ENCODE results near the gene CD79A.

CD79A gene

DNA sequence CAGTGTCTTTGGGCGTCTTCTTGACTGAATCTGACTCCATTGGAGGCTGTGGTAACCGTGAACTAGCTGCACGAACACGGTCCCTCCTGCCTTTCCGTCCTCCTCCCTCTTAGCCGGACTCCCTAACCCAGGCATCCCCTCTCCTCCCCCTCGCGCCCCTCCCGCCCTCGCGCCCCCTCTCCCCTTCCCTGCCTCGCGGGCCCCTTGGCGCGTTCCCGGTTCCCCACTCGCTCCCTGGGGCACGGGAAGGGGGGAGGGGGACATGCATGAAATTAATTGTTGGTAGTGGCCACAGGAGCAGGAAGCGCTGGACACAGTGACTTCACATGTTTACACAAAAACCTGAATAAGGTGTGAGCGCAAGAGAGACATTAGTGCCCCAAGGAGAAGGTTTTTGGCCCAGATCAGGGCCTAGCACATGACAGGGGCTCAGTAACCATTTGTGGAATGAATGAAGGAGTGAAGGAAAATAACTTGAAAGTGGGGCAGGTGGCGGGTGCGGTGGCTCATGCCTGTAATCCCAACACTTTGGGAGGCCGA lies 32.0 kb upstream of the CD79A start:
- H3K4me3 ChIP-seq (ENCODE audit: low read depth, low read length): no peak overlapping the region
- TF ChIP-seq, protein P1, sequence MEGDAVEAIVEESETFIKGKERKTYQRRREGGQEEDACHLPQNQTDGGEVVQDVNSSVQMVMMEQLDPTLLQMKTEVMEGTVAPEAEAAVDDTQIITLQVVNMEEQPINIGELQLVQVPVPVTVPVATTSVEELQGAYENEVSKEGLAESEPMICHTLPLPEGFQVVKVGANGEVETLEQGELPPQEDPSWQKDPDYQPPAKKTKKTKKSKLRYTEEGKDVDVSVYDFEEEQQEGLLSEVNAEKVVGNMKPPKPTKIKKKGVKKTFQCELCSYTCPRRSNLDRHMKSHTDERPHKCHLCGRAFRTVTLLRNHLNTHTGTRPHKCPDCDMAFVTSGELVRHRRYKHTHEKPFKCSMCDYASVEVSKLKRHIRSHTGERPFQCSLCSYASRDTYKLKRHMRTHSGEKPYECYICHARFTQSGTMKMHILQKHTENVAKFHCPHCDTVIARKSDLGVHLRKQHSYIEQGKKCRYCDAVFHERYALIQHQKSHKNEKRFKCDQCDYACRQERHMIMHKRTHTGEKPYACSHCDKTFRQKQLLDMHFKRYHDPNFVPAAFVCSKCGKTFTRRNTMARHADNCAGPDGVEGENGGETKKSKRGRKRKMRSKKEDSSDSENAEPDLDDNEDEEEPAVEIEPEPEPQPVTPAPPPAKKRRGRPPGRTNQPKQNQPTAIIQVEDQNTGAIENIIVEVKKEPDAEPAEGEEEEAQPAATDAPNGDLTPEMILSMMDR (conservative IDR thresholded peaks at IDR 0.05; ENCODE audit: low read depth, low read length): no peak
- no peak for DNase-seq (ENCODE audit: low read depth)

DNA sequence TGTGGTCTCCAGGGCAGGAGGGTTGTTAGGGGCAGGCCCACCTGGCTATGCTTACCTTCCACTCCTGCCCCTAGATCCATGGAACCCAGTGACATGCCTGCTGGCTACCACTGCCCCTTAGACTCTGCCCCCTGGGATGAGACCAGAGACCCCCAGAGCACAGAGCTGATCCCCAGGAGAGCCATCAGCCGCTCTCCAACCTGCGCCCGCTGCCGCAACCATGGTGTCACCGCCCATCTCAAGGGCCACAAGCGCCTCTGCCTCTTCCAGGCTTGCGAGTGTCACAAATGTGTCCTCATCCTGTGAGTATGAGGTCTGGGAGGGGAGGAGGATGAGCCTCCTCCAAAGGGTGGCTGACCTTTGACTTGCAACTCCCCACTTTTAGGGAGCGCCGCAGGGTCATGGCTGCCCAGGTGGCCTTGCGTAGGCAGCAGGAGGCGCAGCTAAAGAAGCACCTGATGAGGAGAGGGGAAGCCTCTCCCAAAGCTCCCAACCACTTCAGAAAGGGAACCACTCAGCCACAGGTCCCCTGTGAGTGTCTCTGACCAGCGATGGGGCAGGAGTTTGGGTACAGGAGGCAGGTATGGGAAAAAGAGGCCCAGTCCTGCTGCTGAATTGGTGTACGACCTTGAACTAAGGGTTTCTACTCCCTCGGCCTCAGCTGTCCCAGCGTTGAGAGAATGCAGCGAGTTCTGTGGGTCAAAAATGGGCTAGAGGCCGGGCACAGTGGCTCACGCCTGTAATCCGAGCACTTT lies 29.6 kb upstream of the CD79A start:
- no peak for DNase-seq (ENCODE audit: low read depth)
- TF ChIP-seq, protein P1 (conservative IDR thresholded peaks at IDR 0.05; ENCODE audit: low read depth, low read length): no peak
- no peak overlapping the region for H3K4me3 ChIP-seq (ENCODE audit: low read depth, low read length)

DNA sequence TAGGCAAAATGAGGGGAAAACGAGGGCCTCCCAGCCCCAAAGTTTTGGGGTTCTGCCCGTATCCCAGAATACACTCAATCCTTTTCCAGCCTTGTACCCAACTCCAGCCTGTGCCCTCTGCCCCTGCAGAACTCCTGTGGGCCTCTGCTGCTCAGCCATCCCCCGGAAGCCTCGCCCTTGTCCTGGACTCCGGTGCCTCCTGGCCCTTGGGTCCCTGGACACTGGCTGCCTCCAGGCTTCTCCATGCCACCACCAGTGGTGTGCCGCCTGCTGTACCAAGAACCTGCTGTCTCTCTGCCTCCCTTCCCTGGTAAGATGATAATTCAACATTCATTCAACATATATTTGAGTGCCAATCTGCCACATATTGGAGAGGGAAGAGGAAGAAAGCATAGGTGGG lies 28.4 kb upstream of the CD79A start:
- TF ChIP-seq, protein P1 (conservative IDR thresholded peaks at IDR 0.05; ENCODE audit: low read depth, low read length): no peak

DNA sequence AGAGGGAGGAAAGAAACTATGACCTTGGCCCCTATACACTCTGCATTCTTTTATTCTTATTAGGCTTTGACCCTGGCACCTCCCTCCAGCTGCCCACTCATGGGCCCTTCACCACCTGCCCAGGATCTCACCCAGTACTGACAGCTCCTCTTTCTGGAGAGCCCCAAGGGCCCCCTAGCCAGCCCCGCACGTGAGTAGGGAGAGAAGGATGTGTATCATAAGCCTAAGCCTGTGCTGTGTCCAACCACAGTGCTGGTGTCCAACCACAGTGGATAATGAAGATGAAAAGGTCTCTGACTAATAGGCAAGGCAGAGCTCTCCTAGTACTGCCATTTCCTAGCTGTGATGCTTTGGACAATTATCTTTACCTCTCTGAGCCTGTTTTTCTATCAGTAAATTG lies 28.0 kb upstream of the CD79A start:
- TF ChIP-seq, protein P1 (conservative IDR thresholded peaks at IDR 0.05; ENCODE audit: low read depth, low read length): no peak
- no peak overlapping the region for H3K4me3 ChIP-seq (ENCODE audit: low read depth, low read length)
- no peak for DNase-seq (ENCODE audit: low read depth)

More for the DNA sequence above, 28.4 kb upstream of the CD79A start:
- H3K4me3 ChIP-seq (ENCODE audit: low read depth, low read length): no peak overlapping the region
- no peak for DNase-seq (ENCODE audit: low read depth)

DNA sequence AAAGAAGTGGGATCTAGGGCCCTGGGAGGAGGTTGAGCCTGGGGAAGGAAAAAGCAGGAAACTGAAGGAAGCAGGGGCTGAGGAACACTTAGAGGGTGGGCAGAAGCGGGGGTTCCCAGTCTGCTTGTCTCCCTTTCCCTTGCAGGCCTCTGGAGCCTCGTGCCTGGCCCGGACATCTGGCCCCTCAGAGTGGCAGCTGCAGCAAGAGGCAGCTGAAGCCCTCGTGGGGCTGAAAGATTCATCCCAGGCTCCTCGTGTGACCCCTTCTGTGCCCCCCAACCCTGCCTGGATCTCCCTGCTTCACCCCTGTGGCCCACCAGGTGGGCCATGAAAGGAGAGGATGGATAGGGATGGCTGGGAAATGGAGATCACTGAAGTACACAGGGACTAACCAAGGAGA lies 26.7 kb upstream of the CD79A start:
- TF ChIP-seq, protein P1 (conservative IDR thresholded peaks at IDR 0.05; ENCODE audit: low read depth, low read length): no peak
- H3K4me3 ChIP-seq (ENCODE audit: low read depth, low read length): no peak overlapping the region
- DNase-seq (ENCODE audit: low read depth): no peak

DNA sequence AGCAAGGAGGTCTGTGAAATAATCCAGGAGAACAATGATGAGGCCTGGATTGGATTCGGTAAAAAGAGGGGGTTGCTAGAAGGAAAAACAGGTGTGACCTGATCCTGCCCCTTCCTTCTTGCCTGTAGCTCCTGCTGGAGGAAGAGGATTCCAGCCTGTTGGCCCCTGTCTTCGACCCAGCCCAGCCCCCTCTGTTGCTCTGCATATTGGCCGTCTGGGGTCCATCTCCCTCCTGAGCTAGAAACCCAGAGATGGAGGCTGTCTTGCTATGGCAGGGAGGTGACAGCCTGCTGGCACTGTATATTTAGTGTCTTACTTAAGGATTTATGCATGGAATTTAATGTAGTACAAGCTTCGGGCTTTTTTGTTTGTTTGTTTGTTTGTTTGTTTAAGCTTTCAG lies 25.6 kb upstream of the CD79A start:
- DNase-seq (ENCODE audit: low read depth): no peak
- TF ChIP-seq, protein P1 (conservative IDR thresholded peaks at IDR 0.05; ENCODE audit: low read depth, low read length): no peak
- no peak overlapping the region for H3K4me3 ChIP-seq (ENCODE audit: low read depth, low read length)

- no peak for DNase-seq (ENCODE audit: low read depth)
- H3K4me3 ChIP-seq (ENCODE audit: low read depth, low read length): no peak overlapping the region
- TF ChIP-seq, protein P1 (conservative IDR thresholded peaks at IDR 0.05; ENCODE audit: low read depth, low read length): no peak
These were observed 23.7 kb upstream of the CD79A start for GRCh38 chr19:41853344-41853743.
